ENCODE results near the gene ATOX1.

- peak; percentile 27 for TF ChIP-seq CTCF (IDR thresholded peaks at IDR 0.05; ENCODE audit: low read length)
- no peak for TF ChIP-seq EZH2 (optimal IDR thresholded peaks at IDR 0.05; ENCODE audit: low read depth, low read length)
Observed at GRCh38 chr5:151721087-151721646, 37.3 kb downstream of the ATOX1 start.
